Measurements from ENCODE around the gene TOLLIP. TPM values are rescaled to one million over a fixed set of nuclear protein-coding genes. Genes with fewer than 3 reads are reported as not detected.
A peak's percentile ranks its signal among the peaks of the same experiment; 100 is the strongest.

TOLLIP gene
- total RNA-seq, 1 experiment from 2014 or later, result 32.3 TPM

DNA sequence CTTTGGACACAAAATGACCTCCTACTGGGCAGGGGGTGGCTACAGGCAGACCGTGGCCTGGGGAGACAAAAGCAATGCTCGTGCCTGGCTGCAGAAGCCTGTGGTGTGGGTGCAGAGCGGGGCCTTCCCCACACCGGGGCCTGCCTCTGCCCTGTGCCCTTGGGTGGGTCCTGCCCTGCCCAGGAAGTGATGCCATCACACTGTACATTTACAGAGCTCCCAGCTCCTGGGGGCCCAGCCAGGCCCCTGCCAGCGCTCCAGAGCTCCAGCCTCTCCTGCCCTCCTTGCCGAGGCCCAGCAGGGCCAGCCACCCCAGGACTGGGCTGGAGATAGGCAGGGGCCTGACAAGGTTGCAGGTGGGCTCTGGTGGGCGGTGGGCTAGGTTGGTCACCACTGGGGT lies 46.4 kb downstream of the TOLLIP start:
- Mint-ChIP-seq H3K9me3 (peaks cover 19 to 23% of the 10 kb centered on the region in 2 experiments), H3K4me1 (peaks cover 2 to 19% of the 10 kb centered on the region in 2 experiments), H3K27ac (no peak overlapping the region; a peak in 1 of 7 replicates), H3K36me3 (ENCODE audit: insufficient read depth in 1 of 3, low read depth in 3 of 3) (peaks cover 11 to 13% (median 12%) of the 10 kb centered on the region in 3 experiments), H3K27me3 (ENCODE audit: low read depth) (peaks cover 5% of the 10 kb centered on the region; the same call in 1 of the 2 replicates), H3K4me3 (peak overlapping the region; percentile 51 to 68; a peak in 3 of 5 replicates)
- H3K23me2 ChIP-seq (ENCODE audit: insufficient read length, low read depth, low read length, poor library complexity, severe bottlenecking), result no peaks in the 10 kb centered on the region
- no peak overlapping the region for H2BK120ac ChIP-seq (ENCODE audit: low read depth, low read length, poor library complexity, severe bottlenecking)
- H3K18ac ChIP-seq (ENCODE audit: insufficient read length, low read depth, low read length), result no peak overlapping the region
- no peak overlapping the region for H4K5ac ChIP-seq (ENCODE audit: insufficient read length, low read depth, low read length)
- H3K27ac ChIP-seq (ENCODE audit: insufficient read length, low read depth, low read length), result no peak overlapping the region
- no peaks in the 10 kb centered on the region for H3K9me3 ChIP-seq (ENCODE audit: control insufficient read depth, low read depth, low read length)
- no peak overlapping the region for H2BK12ac ChIP-seq (ENCODE audit: insufficient read length, low read depth, low read length)
- H4K20me1 ChIP-seq (ENCODE audit: control insufficient read depth, insufficient read depth, insufficient read length), result no peaks in the 10 kb centered on the region
- no peak overlapping the region for H4K91ac ChIP-seq (ENCODE audit: insufficient read length, low read depth, low read length)
- H3K4me1 ChIP-seq (ENCODE audit: insufficient read depth, low read length), result no peaks in the 10 kb centered on the region
- H3K14ac ChIP-seq (ENCODE audit: insufficient read depth, low read length), result no peak overlapping the region
- no peaks in the 10 kb centered on the region for H3K79me2 ChIP-seq (ENCODE audit: insufficient read depth, low read length)
- no peak for TF ChIP-seq CTCF (conservative IDR thresholded peaks at IDR 0.05)
- no peak overlapping the region for H3K56ac ChIP-seq (ENCODE audit: insufficient read length, low read depth, low read length)
- no peak overlapping the region for H2BK5ac ChIP-seq (ENCODE audit: insufficient read length, low read length)
- H4K8ac ChIP-seq (replicated peaks; ENCODE audit: insufficient read length, low read depth, low read length), result no peak overlapping the region
- WGBS (ENCODE audit: extremely low coverage, insufficient read length, low lambda C conversion rate), result no CpG with 5 or more reads among the region's 7 CpGs
- no peak overlapping the region for H3K9ac ChIP-seq (ENCODE audit: extremely low read depth, insufficient read length, low read length)
- no peak overlapping the region for H2AK5ac ChIP-seq (ENCODE audit: insufficient read length, low read length)
- no peak overlapping the region for H2BK15ac ChIP-seq (ENCODE audit: low read depth, low read length)
- H2AFZ ChIP-seq (ENCODE audit: low read length), result no peak overlapping the region
- H3K4ac ChIP-seq (ENCODE audit: low read depth, low read length), result no peak overlapping the region
- H3T11ph ChIP-seq (ENCODE audit: low read length), result no peak overlapping the region
- DNase-seq, result no peak
- no peaks in the 10 kb centered on the region for H3K79me1 ChIP-seq (ENCODE audit: insufficient read depth, low read depth, low read length, poor library complexity, severe bottlenecking)
- H3K23ac ChIP-seq (ENCODE audit: insufficient read length, low read depth, low read length), result no peak overlapping the region
- H3K27me3 ChIP-seq (ENCODE audit: insufficient read depth, low read length), result no peaks in the 10 kb centered on the region
- H3K4me2 ChIP-seq (ENCODE audit: insufficient read depth, insufficient read length, low read length), result no peak overlapping the region
- H2BK20ac ChIP-seq (ENCODE audit: low read depth, low read length, poor library complexity, severe bottlenecking), result no peak overlapping the region

All from H9 (cell line).